SK-N-SH (cell line): Measurements from ENCODE around the gene FAM131A. TPM values are rescaled to one million over a fixed set of nuclear protein-coding genes. Genes with fewer than 3 reads are reported as not detected.

Source experiments
- CTCF ChIA-PET: fragments of 300-600, 350-600 bp; formaldehyde crosslinking; extraction: SDS; loops from one replicate; lab custom pipeline; 2021; lab: Yijun Ruan, JAX
- POLR2A ChIA-PET: fragments of 350-600 bp; sonication (Branson Sonifier 250); formaldehyde crosslinking; extraction: SDS; loops from one replicate; lab custom pipeline; 2020; ENCODE audit warnings: antibody characterized with exemption, inconsistent platforms; lab: Yijun Ruan, JAX
- DNase-seq: peaks from one replicate; pipeline ENCODE4 v3.0.0; 2012
- H2AFZ ChIP-seq: fragments of 200-600 bp; sonication (generic); 2 replicates; pipeline ENCODE4 v1.8.1; 2016; ENCODE audit warnings: antibody characterized with exemption, mild to moderate bottlenecking, low read depth
- H3F3A ChIP-seq: fragments of 200-600 bp; sonication (generic); replicated peaks from 2 replicates; pipeline ENCODE3; 2016; ENCODE audit warnings: antibody characterized with exemption, mild to moderate bottlenecking; ENCODE audit not compliant: insufficient read depth
- H3K27ac ChIP-seq, 2 experiments: fragments of 200-500 bp in 1 of 2; fragments of 200-600 bp in 1 of 2; sonication (Bioruptor generic) in 1 of 2; sonication (generic), shearing (Covaris generic) in 1 of 2; 2 replicates each; pipeline versions ENCODE4 v1.5.1 to v1.6.1; 2014 to 2016; ENCODE audit warnings: low read depth in 2 of 2, inconsistent platforms in 1 of 2, low read length in 1 of 2, mild to moderate bottlenecking in 1 of 2, mixed read lengths in 1 of 2
- H3K27me3 ChIP-seq: fragments of 200-600 bp; sonication (generic), shearing (Covaris generic); 2 replicates; pipeline ENCODE4 v1.6.1; 2016; ENCODE audit warnings: mixed run types; ENCODE audit not compliant: insufficient read depth
- H3K36me3 ChIP-seq, 2 experiments: fragments of 200-500 bp in 1 of 2; fragments of 200-600 bp in 1 of 2; sonication (Bioruptor generic) in 1 of 2; sonication (generic) in 1 of 2; replicated peaks in 1 of 2; 2 replicates each; pipeline versions ENCODE3 to v1.5.1; 2014 to 2016; ENCODE audit warnings: low read length in 1 of 2, mild to moderate bottlenecking in 1 of 2; ENCODE audit not compliant: insufficient read depth in 2 of 2, control insufficient read depth in 1 of 2
- H3K4me1 ChIP-seq, 2 experiments: fragments of 200-500 bp in 1 of 2; fragments of 200-600 bp in 1 of 2; sonication (Bioruptor generic) in 1 of 2; sonication (generic), shearing (Covaris generic) in 1 of 2; 2 replicates each; pipeline versions ENCODE4 v1.5.1 to v1.6.1; 2014 to 2016; ENCODE audit warnings: low read depth in 1 of 2, low read length in 1 of 2, mixed run types in 1 of 2; ENCODE audit not compliant: insufficient read depth in 2 of 2, control insufficient read depth in 1 of 2
- H3K4me2 ChIP-seq: fragments of 200-600 bp; sonication (generic), shearing (Covaris generic); 2 replicates; pipeline ENCODE4 v1.6.1; 2017; ENCODE audit warnings: mixed run types
- H3K4me3 ChIP-seq, 2 experiments: fragments of 200-500 bp in 1 of 2; fragments of 200-600 bp in 1 of 2; sonication (Bioruptor generic) in 1 of 2; sonication (generic), shearing (Covaris generic) in 1 of 2; 2 replicates each; pipeline versions ENCODE4 v1.5.1 to v1.8.1; 2014 to 2016; ENCODE audit warnings: low read depth in 2 of 2, inconsistent platforms in 1 of 2, low read length in 1 of 2, mild to moderate bottlenecking in 1 of 2, mixed read lengths in 1 of 2, moderate library complexity in 1 of 2
- H3K79me2 ChIP-seq: fragments of 200-600 bp; sonication (generic); 2 replicates; pipeline ENCODE4 v1.8.1; 2017; ENCODE audit warnings: mild to moderate bottlenecking; ENCODE audit not compliant: insufficient read depth
- H3K9ac ChIP-seq: fragments of 200-600 bp; sonication (generic); 2 replicates; pipeline ENCODE4 v1.6.1; 2017; ENCODE audit warnings: mixed run types
- H3K9me2 ChIP-seq: fragments of 200-600 bp; sonication (generic); 2 replicates; pipeline ENCODE4 v1.6.1; 2017; ENCODE audit warnings: mixed run types
- H3K9me3 ChIP-seq: fragments of 200-600 bp; sonication (generic); 2 replicates; pipeline ENCODE4 v1.6.1; 2017; ENCODE audit warnings: mixed run types, mild to moderate bottlenecking, moderate library complexity
- H4K20me1 ChIP-seq: fragments of 200-600 bp; sonication (generic); 2 replicates; pipeline ENCODE4 v1.6.1; 2017; ENCODE audit warnings: mild to moderate bottlenecking, mixed run types; ENCODE audit not compliant: insufficient read depth
- CHD2 ChIP-seq: fragments of 150-350 bp; IDR thresholded peaks from 2 replicates; pipeline ENCODE4 v1.6.1; 2018; ENCODE audit warnings: low read length; ENCODE audit not compliant: partially characterized antibody
- ELF1 ChIP-seq: IDR thresholded peaks from 2 replicates; pipeline ENCODE4 v1.4.0; 2012
- GABPA ChIP-seq: IDR thresholded peaks from 2 replicates; pipeline ENCODE4 v1.4.0; 2012; ENCODE audit warnings: low read depth, mild to moderate bottlenecking
- JUND ChIP-seq: IDR thresholded peaks from 2 replicates; pipeline ENCODE4 v1.4.0; 2012
- MXI1 ChIP-seq: IDR thresholded peaks from 2 replicates; pipeline ENCODE4 v1.6.1; 2012; ENCODE audit warnings: mild to moderate bottlenecking, low read depth, low read length, improper control_type of control experiment
- POLR2AphosphoS5 ChIP-seq: IDR thresholded peaks from 2 replicates; pipeline ENCODE4 v1.6.1; 2012; ENCODE audit warnings: low read depth, low read length
- RCOR1 ChIP-seq: fragments of 150-350 bp; IDR thresholded peaks from 2 replicates; pipeline ENCODE4 v1.6.1; 2017; ENCODE audit warnings: antibody characterized with exemption, low read length
- RFX5 ChIP-seq: IDR thresholded peaks from 2 replicates; pipeline ENCODE4 v1.6.1; 2012; ENCODE audit warnings: mild to moderate bottlenecking, improper control_type of control experiment, low read length
- RXRA ChIP-seq: IDR thresholded peaks from 2 replicates; pipeline ENCODE4 v1.4.0; 2012; ENCODE audit warnings: low read depth, mild to moderate bottlenecking, borderline replicate concordance
- SIN3A ChIP-seq: IDR thresholded peaks from 2 replicates; pipeline ENCODE4 v1.6.1; 2012; ENCODE audit warnings: low read depth, mild to moderate bottlenecking, low read length, moderate library complexity, borderline replicate concordance
- TCF12 ChIP-seq: IDR thresholded peaks from 2 replicates; pipeline ENCODE4 v1.4.0; 2012
- TEAD4 ChIP-seq: IDR thresholded peaks from 2 replicates; pipeline ENCODE4 v1.4.0; 2012; ENCODE audit warnings: mild to moderate bottlenecking, borderline replicate concordance; ENCODE audit not compliant: insufficient read depth
- WGBS: methylation state at CpG from one replicate; pipeline ENCODE4 v1.1.6; 2017; ENCODE audit warnings: low lambda C conversion rate; 5-methylcytosine and 5-hydroxymethylcytosine counted together
- polyA plus RNA-seq, 3 experiments: library from polyadenylated mRNA; depleted of rRNA; stranded (reverse); fragments of >200 nt; gene quantifications; 2 replicates each; pipeline ENCODE4 v1.2.3, GENCODE V29; 2012
- TF ChIP-seq, protein P1 (sequence below): fragments of 150-350 bp; IDR thresholded peaks from 2 replicates; pipeline ENCODE4 v1.6.1; 2016; ENCODE audit warnings: mild to moderate bottlenecking, low read depth, low read length
- TF ChIP-seq, protein P2 (sequence below): IDR thresholded peaks from 2 replicates; pipeline ENCODE4 v1.4.0; 2012; ENCODE audit warnings: low read depth, borderline replicate concordance

Gene FAM131A
- polyA plus RNA-seq, 1 of the 3 experiments (the other 2 are of a cell fraction): 31.6 TPM

DNA sequence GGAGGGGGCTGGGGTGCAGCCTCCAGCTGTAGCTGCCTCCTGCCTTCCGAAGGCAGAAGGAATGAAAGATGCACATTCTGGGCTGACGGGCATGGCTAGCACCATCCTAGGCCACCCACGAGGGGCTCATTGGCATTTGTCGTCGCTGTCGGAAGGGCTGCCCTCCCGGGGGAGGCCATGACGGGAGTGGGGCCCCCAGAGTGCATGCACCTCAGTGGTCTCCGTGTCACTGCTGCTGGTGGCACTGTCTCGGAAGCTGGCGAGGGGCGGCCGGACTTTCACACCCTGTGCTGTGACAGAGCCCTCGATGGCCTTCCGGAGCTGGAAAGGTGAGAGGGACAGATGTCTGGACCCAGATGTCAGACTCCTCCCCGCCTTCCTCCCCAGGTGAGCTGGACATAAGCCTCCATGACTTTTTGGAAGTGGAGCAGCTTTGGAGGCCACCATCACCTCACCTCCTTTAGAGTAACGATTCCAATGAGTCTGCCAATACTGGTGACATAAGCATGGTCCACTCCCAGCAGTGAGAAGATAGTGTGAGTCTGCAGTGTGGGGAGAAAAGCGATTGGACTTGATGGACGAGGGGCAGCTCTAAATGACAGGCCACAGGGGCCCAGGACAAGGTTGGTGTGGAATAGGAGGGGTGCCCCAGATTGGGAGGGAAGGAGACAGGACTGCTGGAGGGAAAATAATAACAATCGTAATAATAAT is 9.2 kb downstream of the FAM131A start:
- Histone ChIP-seq H3K9me2 (no peaks in the 10 kb centered on the region), H3K36me3 (peaks cover 3 to 44% of the 10 kb centered on the region in 2 experiments), H3K4me3 (no peak overlapping the region), H4K20me1 (0 out of 2 replicates have a peak, but pooled peaks cover 2% of the 10 kb centered on the region), H3K27me3 (no peaks in the 10 kb centered on the region), H3K79me2 (peaks cover 5% of the 10 kb centered on the region; the same call in 1 of the 2 replicates), H3K4me2 (no peak overlapping the region), H3F3A (peaks cover 4% of the 10 kb centered on the region), H3K27ac (no peak overlapping the region), H3K4me1 (peaks cover 0 to 6% of the 10 kb centered on the region in 2 experiments; a peak in 2 of 4 replicates), H3K9ac (no peak overlapping the region), H3K9me3 (no peaks in the 10 kb centered on the region), H2AFZ (no peak overlapping the region)
- ChIA-PET POLR2A (interaction anchor here (0.6 to 3.0 kb wide), 3 partner anchors 8 to 15 kb away, joined by 3 to 12 read pairs (median 11); partner anchors contain the start of genes CLCN2 and POLR2H), CTCF (interaction anchor here (1.3 to 5.3 kb wide), 3 partner anchors 8 to 25 kb away, joined by 3 to 42 read pairs (median 15); no protein-coding TSS in a partner anchor)
- WGBS: 94% methylated on average over 8 of the region's 20 CpGs
- no peak for DNase-seq
- no peak for TF ChIP-seq CHD2
- no peak for TF ChIP-seq RCOR1
- no peak for TF ChIP-seq TCF12
- no peak for TF ChIP-seq RFX5
- TF ChIP-seq MXI1: no peak
- TF ChIP-seq ELF1: no peak
- TF ChIP-seq JUND: no peak
- no peak for TF ChIP-seq TEAD4
- TF ChIP-seq, protein P1, sequence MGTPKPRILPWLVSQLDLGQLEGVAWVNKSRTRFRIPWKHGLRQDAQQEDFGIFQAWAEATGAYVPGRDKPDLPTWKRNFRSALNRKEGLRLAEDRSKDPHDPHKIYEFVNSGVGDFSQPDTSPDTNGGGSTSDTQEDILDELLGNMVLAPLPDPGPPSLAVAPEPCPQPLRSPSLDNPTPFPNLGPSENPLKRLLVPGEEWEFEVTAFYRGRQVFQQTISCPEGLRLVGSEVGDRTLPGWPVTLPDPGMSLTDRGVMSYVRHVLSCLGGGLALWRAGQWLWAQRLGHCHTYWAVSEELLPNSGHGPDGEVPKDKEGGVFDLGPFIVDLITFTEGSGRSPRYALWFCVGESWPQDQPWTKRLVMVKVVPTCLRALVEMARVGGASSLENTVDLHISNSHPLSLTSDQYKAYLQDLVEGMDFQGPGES: no peak
- no peak for TF ChIP-seq POLR2AphosphoS5
- no peak for TF ChIP-seq SIN3A
- no peak for TF ChIP-seq GABPA
- no peak for TF ChIP-seq RXRA
- TF ChIP-seq, protein P2, sequence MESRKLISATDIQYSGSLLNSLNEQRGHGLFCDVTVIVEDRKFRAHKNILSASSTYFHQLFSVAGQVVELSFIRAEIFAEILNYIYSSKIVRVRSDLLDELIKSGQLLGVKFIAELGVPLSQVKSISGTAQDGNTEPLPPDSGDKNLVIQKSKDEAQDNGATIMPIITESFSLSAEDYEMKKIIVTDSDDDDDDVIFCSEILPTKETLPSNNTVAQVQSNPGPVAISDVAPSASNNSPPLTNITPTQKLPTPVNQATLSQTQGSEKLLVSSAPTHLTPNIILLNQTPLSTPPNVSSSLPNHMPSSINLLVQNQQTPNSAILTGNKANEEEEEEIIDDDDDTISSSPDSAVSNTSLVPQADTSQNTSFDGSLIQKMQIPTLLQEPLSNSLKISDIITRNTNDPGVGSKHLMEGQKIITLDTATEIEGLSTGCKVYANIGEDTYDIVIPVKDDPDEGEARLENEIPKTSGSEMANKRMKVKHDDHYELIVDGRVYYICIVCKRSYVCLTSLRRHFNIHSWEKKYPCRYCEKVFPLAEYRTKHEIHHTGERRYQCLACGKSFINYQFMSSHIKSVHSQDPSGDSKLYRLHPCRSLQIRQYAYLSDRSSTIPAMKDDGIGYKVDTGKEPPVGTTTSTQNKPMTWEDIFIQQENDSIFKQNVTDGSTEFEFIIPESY: no peak
